B cell (primary cell): ENCODE results near the gene LARGE1.

Experiments
- EZH2 ChIP-seq: IDR thresholded peaks from 2 replicates; pipeline ENCODE4 v1.6.1; 2012; ENCODE audit warnings: borderline replicate concordance, low read depth, mild to moderate bottlenecking, moderate library complexity, low read length; ENCODE audit not compliant: insufficient read depth, poor library complexity, severe bottlenecking
- TF ChIP-seq, protein P1 (sequence below): fragments of 200-600 bp; IDR thresholded peaks from one replicate; pipeline ENCODE4 v1.8.0; 2022; ENCODE audit warnings: antibody characterized with exemption, mild to moderate bottlenecking

DNA sequence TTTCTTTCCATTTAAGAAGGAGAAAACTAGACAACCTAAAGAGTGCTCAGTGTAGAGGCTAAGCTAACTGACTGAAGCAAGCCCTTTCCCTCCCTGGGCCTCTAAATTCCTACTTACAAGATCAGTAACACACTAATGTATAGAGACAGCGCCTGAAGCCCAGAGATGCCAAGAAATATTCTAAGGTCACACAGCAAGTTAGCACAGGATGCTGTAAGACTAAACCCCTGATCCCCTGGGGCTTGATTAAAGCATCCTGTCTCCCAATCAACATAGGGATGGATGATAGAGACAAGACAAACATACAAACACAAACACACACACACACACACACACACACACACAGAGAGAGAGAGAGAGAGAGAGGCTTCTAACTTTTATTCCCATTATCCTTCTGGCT is 5.6 kb downstream of the LARGE1 start:
- TF ChIP-seq, protein P1, sequence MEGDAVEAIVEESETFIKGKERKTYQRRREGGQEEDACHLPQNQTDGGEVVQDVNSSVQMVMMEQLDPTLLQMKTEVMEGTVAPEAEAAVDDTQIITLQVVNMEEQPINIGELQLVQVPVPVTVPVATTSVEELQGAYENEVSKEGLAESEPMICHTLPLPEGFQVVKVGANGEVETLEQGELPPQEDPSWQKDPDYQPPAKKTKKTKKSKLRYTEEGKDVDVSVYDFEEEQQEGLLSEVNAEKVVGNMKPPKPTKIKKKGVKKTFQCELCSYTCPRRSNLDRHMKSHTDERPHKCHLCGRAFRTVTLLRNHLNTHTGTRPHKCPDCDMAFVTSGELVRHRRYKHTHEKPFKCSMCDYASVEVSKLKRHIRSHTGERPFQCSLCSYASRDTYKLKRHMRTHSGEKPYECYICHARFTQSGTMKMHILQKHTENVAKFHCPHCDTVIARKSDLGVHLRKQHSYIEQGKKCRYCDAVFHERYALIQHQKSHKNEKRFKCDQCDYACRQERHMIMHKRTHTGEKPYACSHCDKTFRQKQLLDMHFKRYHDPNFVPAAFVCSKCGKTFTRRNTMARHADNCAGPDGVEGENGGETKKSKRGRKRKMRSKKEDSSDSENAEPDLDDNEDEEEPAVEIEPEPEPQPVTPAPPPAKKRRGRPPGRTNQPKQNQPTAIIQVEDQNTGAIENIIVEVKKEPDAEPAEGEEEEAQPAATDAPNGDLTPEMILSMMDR = no peak
- TF ChIP-seq EZH2 = no peak
